ENCODE measurements around the gene TRIM59.

DNA sequence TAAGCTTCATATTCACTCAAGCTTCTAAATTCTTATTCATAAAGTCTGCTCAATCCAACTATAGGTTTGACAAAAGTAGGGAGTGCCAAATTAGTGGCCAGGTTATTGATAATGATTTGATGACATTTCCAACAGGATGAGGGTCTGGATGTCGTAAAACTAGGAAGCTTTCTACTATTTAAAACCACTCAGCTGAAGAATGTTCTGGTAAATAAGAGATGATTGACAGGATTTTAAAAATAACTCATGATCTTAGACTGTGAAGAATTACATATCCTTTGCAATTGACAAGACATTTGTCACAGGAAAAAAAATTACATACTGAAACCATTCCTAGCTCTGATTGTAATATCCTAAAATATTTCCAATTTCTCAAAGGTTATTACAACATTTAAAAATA, 15.4 kb upstream of the TRIM59 start:
- no peak for TF ChIP-seq ZNF768 (tag by site-specific recombination; IDR thresholded peaks at IDR 0.05)
- no peak for TF ChIP-seq ZNF266 (tag by site-specific recombination; IDR thresholded peaks at IDR 0.05; ENCODE audit: low read depth)
- TF ChIP-seq, protein P1, sequence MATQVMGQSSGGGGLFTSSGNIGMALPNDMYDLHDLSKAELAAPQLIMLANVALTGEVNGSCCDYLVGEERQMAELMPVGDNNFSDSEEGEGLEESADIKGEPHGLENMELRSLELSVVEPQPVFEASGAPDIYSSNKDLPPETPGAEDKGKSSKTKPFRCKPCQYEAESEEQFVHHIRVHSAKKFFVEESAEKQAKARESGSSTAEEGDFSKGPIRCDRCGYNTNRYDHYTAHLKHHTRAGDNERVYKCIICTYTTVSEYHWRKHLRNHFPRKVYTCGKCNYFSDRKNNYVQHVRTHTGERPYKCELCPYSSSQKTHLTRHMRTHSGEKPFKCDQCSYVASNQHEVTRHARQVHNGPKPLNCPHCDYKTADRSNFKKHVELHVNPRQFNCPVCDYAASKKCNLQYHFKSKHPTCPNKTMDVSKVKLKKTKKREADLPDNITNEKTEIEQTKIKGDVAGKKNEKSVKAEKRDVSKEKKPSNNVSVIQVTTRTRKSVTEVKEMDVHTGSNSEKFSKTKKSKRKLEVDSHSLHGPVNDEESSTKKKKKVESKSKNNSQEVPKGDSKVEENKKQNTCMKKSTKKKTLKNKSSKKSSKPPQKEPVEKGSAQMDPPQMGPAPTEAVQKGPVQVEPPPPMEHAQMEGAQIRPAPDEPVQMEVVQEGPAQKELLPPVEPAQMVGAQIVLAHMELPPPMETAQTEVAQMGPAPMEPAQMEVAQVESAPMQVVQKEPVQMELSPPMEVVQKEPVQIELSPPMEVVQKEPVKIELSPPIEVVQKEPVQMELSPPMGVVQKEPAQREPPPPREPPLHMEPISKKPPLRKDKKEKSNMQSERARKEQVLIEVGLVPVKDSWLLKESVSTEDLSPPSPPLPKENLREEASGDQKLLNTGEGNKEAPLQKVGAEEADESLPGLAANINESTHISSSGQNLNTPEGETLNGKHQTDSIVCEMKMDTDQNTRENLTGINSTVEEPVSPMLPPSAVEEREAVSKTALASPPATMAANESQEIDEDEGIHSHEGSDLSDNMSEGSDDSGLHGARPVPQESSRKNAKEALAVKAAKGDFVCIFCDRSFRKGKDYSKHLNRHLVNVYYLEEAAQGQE (tag by site-specific recombination; IDR thresholded peaks at IDR 0.05), result no peak
- no peak for TF ChIP-seq ZNF558 (tag by site-specific recombination; IDR thresholded peaks at IDR 0.05)
- TF ChIP-seq, protein P2, sequence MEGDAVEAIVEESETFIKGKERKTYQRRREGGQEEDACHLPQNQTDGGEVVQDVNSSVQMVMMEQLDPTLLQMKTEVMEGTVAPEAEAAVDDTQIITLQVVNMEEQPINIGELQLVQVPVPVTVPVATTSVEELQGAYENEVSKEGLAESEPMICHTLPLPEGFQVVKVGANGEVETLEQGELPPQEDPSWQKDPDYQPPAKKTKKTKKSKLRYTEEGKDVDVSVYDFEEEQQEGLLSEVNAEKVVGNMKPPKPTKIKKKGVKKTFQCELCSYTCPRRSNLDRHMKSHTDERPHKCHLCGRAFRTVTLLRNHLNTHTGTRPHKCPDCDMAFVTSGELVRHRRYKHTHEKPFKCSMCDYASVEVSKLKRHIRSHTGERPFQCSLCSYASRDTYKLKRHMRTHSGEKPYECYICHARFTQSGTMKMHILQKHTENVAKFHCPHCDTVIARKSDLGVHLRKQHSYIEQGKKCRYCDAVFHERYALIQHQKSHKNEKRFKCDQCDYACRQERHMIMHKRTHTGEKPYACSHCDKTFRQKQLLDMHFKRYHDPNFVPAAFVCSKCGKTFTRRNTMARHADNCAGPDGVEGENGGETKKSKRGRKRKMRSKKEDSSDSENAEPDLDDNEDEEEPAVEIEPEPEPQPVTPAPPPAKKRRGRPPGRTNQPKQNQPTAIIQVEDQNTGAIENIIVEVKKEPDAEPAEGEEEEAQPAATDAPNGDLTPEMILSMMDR (tag by site-specific recombination; IDR thresholded peaks at IDR 0.05), result no peak
- TF ChIP-seq, protein P3, sequence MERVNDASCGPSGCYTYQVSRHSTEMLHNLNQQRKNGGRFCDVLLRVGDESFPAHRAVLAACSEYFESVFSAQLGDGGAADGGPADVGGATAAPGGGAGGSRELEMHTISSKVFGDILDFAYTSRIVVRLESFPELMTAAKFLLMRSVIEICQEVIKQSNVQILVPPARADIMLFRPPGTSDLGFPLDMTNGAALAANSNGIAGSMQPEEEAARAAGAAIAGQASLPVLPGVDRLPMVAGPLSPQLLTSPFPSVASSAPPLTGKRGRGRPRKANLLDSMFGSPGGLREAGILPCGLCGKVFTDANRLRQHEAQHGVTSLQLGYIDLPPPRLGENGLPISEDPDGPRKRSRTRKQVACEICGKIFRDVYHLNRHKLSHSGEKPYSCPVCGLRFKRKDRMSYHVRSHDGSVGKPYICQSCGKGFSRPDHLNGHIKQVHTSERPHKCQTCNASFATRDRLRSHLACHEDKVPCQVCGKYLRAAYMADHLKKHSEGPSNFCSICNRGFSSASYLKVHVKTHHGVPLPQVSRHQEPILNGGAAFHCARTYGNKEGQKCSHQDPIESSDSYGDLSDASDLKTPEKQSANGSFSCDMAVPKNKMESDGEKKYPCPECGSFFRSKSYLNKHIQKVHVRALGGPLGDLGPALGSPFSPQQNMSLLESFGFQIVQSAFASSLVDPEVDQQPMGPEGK (tag by site-specific recombination; IDR thresholded peaks at IDR 0.05), result no peak
- TF ChIP-seq ZNF701 (tag by site-specific recombination; IDR thresholded peaks at IDR 0.05), result no peak
- no peak for TF ChIP-seq ZNF416 (tag by site-specific recombination; IDR thresholded peaks at IDR 0.05)
- TF ChIP-seq, protein P4, sequence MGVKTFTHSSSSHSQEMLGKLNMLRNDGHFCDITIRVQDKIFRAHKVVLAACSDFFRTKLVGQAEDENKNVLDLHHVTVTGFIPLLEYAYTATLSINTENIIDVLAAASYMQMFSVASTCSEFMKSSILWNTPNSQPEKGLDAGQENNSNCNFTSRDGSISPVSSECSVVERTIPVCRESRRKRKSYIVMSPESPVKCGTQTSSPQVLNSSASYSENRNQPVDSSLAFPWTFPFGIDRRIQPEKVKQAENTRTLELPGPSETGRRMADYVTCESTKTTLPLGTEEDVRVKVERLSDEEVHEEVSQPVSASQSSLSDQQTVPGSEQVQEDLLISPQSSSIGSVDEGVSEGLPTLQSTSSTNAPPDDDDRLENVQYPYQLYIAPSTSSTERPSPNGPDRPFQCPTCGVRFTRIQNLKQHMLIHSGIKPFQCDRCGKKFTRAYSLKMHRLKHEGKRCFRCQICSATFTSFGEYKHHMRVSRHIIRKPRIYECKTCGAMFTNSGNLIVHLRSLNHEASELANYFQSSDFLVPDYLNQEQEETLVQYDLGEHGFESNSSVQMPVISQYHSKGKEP (tag by site-specific recombination; IDR thresholded peaks at IDR 0.05), result no peak
- no peak for TF ChIP-seq YY1 (tag by site-specific recombination; IDR thresholded peaks at IDR 0.05)
- no peak for TF ChIP-seq ZNF274 (IDR thresholded peaks at IDR 0.05; ENCODE audit: low read length)
- TF ChIP-seq ZNF274 (tag by site-specific recombination; IDR thresholded peaks at IDR 0.05; ENCODE audit: borderline replicate concordance), result no peak
